ENCODE results near the gene NLRP3. TPM values are rescaled to one million over a fixed set of nuclear protein-coding genes. Genes with fewer than 3 reads are reported as not detected.
"Not testable (repeated sequence)": the region's sequence is repeated elsewhere in the genome, so short reads cannot be mapped to it uniquely, and the experiment has no call there.

Gene NLRP3
- total RNA-seq, 1 experiment from 2014 or later, result 10.3 TPM

DNA sequence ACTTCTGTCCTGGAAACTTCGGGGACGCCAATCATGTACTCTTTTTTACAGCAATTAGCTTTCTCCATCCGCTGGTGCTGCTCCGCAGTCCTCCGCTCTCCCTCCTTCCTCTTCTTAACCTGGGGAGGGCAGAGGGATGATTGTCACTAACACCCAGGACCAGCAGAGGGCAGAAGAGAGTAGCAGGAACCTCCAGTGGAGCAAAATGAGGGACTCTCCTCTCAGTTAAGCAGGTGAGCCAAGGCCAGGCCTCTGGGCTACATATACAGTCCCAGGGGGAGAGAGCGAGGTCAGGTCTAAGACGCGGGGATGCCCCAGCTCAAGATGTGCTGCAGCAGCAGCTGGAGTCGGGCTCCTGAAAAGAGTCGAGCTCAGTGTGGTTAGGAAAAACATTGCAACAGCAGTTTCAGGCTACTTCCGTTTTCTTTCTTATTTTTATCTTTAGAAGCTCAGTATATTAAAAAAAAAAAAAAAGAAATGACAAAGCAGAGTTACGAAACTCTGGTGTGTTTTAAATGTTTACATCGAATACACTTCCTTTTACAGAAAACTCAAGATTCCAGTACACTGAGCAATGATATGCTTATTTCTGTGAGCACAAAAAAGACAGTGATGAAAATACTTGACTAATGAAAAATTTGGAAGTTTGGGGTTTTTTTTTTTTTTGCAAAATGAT, 25.7 kb upstream of the NLRP3 start:
- peak; percentile 71 for DNase-seq (ENCODE audit: low read depth)

DNA sequence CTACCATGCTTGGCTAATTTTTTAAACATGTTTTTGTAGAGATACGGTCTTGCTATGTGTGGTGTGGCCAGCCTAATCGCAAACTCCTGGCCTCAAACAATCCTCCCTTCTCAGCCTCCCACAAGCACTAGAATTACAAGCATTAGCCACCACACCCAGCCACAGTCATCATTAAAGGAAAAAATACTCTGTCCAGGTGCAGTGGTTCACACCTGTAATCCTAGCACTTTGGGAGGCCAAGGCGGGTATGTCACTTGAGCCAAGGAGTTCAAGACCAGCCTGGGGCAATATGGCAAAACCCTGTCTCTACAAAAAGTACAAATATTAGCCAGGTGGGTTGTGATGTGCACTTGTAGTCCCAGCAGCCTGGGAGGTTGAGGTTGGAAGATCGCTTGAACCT, 25.0 kb upstream of the NLRP3 start:
- DNase-seq (ENCODE audit: low read depth), result no peak

DNA sequence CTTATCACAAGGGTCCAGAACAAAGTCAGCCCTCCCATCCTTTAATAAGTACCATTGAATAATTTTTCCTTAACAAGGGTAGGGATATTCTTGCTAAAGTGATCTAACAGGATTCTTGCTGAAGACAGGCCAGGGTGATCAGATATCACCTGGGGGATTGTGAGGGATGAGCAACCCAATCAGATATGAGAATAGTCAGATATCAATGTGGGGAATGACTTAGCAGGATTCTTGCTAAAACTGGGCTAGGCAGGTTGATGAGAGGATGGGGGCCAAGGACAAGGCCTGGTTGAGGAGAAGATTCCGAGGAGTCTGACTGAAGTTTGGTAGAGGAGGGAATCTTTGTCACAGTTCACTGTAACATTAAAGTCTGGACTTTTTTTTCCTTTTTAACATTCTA, 23.9 kb upstream of the NLRP3 start:
- no peak for DNase-seq (ENCODE audit: low read depth)

DNA sequence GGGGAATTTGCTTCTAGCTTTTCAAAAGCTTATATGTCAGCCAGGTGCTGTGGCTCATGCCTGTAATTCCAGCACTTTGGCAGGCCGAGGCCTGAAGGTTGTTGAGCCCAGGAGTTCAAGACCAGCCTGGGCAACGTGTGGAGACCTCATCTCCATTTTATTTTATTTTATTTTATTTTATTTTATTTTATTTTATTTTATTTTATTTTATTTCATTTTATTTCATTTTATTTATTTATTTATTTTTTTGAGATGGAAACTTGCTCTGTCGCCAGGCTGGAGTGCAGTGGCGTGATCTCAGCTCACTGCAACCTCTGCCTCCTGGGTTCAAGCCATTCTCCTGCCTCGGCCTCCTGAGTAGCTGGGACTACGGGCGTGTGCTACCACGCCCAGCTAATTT, 20.9 kb upstream of the NLRP3 start:
- DNase-seq (ENCODE audit: low read depth), result not testable (repeated sequence)

DNA sequence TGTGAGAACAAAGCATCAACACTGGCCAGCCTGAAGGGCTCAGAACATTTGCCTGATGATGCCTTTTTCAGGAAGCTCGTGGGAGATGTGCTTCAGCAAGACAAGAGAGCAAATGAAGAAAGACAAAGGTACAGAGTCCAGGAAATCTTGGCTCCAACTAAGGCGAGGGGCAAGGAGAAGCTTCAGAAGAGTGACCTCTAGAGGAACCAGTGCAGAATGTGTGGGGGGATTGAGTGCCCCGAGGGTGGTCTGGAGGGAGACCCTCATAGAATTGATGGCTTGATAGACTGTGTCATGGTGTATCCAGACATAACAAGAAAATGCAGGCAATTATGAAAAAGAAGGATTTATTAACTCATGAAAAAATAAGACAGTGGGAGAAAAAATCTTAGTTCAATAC, 15.3 kb upstream of the NLRP3 start:
- no peak for DNase-seq (ENCODE audit: low read depth)

DNA sequence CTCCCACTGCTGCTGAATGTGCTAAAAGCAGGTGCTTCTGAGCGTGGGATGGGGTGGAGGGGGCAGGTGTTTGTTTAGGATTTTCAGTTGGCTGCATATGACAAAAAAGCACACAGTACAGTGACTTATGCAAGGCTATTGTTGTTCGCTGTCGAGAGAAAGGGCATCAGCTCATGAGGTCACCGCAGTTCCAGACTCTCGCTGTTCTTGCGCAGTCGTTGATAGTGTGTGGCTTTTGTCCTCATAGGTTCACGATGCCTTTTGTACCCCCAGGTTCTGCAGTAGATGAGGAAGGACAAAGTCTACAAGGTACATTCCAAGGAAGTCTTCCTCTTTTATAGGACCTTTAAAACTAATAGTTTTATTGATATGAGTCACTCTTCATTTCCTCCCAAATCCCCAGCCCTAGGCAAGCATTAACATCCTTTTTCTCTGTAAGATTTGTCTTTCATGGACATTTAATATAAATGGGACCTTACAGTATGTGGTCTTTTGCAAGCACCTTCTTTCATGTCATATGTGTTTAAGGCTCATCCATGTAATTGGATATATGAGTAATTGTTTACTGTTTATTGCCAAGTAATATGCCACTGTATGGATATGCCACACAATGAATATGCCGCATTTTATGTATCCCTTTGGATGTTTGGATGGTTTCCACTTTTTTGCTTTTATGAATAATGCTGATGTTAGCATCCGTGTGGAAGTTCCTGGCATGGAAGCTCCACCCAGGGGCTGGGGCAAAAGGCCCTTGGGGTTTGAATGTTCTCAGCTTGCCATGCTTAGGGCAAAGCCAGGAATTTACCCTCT, 14.5 kb upstream of the NLRP3 start:
- peak; percentile 26 for DNase-seq (ENCODE audit: low read depth)

DNA sequence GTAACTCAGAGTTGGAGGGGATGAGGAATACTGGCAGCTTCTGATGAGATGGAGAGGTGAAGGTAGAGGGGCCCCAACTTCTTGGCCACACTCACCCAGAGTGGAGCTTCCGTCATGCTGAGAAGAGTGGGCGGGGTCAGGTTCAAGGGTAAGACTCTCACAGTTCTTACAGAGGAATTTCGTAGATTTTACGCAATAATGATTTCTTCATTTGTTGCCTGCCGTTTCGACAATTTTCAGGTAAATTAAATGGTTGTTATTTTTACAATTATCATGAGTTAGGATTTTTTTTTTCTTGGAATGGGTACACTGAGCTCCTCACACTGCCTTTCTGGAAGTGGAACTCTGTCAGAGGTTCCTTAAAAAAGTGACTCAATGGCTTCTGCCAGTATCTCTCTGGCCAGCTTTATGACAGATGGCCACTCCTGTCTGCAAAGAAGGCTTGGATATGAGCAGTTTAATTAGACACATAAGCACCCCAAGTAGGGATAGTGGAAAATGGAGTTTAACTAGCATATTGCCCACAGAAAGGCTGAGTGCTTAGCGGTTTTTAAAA, 13.8 kb upstream of the NLRP3 start:
- no peak for DNase-seq (ENCODE audit: low read depth)

DNA sequence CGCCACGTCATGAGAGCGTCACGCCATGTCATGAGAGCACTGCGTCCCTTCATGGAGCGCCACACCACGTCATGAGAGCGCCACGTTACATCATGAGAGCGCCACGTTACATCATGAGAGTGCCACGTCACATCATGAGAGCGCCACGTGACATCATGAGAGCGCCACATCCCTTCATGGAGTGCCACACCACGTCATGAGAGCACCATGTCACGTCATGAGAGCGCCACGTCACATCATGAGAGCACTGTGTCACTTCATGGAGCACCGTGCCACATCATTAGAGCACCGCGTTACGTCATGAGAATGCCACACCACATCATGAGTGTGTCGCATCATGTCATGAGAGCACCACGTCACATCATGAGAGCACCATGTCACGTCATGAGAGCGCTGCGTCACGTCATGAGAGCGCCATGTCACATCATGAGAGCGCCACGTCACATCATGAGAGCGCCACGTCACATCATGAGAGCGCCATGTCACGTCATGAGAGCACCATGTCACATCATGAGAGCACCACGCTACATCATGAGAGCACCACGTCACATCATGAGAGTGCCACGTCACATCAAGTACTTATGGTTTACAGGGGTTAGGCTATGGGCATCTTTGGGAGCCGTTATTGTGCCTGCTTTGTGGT, 9.8 kb upstream of the NLRP3 start:
- no peak for DNase-seq (ENCODE audit: low read depth)

DNA sequence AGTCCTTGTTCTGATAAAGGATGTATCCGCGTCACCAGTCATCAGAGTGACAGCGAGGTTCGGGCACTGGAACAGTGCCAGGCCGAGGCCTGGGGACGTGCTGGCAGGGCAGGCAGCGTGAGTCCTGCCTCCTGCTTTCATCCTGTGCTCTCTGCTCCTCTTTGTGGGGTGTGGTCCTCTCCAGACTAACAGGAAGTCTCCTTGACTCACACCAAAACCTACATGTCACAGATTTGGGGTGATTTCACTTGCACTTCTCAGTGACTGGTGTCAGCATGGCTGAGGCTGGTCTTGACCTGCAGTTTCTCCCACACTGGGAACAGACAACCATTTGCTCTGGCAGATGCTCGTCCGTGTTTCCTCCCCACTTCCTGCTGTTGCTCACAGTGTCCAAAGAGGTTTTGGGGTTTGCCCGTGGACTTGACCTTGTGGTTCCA, 8.8 kb upstream of the NLRP3 start:
- peak; percentile 42 for DNase-seq (ENCODE audit: low read depth)

DNA sequence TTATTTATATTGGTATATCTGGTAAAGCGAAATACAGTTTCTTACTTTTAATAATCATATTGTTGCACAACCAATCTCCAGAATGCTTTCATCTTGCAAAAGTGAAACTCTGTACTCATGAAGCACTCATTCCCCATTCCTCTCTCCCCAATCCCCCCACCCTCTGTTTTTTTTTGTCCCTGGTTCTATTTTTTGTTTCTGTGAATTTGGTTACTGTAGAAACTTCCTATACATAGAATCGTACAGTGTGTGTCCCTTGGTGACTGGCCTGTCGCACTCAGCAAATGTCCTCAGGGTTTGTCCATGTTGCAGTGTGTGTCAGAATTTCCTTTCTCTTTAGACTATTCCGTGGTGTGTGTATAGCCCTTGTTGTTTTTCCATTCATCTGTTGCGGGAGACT, 7.9 kb upstream of the NLRP3 start:
- no peak for DNase-seq (ENCODE audit: low read depth)

DNA sequence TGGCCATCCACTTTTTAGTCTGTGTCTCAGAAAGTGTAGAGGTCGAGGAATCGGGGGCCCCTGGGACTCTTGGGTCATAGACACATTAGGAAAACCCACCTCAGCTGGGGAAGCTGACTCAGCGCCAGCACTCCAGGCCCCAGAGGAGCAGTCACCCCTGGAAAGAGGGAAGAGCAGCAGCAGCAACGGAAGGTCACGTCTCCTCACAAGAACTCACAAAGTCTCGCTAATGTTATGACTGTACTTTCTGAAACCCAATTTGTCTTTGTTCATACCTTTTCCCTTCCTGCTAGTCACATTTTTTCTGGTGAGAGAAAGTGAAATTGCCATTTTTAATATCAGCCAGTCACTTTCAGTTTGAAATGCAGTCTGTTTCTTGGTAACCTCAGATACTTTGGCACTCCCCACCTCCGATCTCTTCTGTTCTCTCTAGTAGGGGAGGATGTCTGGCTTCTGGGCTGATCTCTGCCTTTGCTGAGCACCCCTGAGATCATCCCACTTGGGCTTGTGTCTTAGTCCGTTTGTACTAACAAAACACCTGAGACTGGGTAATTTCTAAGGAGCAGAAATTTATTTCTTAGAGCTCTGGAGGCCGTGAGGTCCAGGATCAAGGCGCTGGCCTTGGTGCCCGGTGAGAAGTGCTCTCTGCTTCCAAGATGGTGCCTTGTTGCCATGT, 6.0 kb upstream of the NLRP3 start:
- no peak for DNase-seq (ENCODE audit: low read depth)

DNA sequence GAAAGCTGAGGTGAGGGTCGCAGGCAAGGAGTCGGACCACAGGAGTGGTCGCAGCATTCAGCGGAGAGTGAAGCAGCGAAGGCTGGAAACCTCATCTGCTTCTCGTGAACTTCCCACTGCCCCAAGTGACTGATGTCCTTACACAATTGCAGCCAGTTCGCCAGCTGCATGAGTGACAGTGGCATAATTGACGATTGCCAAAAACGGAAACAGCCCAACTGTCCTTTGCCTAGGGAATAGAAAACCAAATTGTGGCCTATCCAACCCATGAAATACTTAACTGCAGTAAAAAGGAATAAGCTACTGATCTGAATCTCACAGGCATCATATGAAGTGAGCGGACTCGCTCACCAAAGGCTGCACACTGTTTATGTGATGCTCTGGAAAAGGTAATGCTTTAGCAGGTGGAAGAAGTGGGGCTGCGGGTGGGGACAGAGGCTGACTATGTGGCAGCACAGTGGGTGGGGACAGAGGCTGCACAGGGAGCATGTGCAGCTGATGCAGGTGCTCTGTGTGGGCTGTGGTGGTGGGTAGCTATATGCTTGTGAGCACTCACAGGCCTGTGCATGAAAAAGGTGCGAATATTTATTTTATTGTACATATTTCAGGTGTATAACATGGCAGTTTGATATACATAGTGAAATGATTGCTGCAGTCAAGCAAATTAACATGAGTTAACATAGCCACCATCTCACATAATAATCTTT, 4.2 kb upstream of the NLRP3 start:
- DNase-seq (ENCODE audit: low read depth), result no peak

DNA sequence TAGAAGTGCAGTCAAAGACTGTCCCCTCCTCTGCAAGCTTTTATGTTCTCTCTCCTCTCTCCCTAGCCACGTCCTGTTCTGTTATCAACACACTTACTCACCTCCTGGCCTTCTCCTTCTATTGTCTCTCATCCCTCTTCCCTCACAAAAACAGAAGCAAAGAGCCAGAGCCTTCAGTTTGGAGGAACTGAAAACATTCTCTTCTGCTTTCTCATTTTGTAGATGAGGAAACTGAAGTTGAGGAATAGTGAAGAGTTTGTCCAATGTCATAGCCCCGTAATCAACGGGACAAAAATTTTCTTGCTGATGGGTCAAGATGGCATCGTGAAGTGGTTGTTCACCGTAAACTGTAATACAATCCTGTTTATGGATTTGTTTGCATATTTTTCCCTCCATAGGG, 1.9 kb downstream of the NLRP3 start:
- no peak for DNase-seq (ENCODE audit: low read depth)

DNA sequence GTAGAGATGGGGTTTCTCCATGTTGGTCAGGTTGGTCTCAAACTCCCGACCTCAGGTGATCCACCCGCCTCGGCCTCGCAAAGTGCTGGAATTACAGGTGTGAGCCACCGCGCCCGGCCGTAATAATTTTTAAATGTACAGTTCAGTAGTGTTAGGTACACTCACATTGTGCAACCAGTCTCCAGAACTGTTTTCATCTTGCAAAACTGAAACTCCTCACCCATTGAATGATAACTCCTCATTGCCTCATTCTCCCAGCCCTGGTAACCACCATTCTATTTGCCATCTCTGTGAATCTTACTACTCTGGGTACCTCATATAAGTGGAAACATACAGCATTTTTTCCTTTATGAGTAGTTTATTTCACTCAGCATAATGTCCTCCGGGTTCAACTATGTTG, 3.4 kb downstream of the NLRP3 start:
- DNase-seq (ENCODE audit: low read depth), result no peak

DNA sequence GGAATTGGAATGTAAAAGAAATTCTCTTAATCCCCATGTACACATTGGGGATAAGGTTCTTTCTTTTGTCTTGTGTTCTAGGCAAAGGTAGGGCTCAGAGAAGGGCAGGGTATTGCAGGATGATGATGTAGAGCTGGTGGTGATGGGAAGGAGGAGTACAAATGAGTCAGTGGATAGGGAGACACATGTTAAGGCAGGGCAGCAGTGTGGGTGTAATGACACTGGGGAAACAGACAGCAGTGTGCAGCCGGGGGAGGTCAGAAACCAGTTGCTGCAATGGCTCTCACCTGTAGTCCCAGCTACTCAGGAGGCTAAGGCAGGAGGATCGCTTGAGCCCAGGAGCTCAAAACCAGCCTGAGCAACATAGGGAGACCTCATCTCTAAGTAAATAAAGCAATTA, 5.1 kb downstream of the NLRP3 start:
- DNase-seq (ENCODE audit: low read depth), result peak; percentile 18

DNA sequence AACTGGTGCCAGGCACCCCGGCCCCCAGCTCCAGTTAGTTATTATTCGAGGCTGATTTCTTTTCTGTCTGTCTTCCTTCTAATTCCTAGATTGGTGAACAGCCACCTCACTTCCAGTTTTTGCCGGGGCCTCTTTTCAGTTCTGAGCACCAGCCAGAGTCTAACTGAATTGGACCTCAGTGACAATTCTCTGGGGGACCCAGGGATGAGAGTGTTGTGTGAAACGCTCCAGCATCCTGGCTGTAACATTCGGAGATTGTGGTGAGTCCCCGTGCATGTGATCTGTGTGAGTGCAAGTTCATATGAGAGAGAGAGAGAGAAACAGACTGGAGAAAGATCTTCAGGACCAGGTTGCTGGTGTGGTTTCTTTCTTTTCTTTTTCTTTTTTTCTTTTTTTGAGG, 13.5 kb downstream of the NLRP3 start:
- no peak for DNase-seq (ENCODE audit: low read depth)

DNA sequence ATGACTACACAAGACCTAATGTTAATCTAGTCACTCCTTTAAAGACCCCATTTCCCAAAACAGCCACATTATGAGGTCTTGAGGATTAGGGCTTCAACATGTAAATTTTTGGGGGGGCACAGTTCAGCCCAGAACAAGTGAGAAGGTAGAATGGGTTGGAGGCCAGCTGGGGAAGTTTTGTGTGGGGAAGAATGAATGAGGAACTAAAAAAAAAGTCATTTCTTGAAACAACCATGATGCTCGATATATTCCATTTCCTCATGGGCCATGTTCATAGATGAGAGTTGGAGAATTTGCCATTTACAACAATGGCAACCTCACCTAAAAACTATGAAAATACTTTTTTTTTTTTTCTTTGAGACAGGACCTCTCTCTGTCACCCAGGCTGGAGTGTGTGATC, 14.5 kb downstream of the NLRP3 start:
- no peak for DNase-seq (ENCODE audit: low read depth)

DNA sequence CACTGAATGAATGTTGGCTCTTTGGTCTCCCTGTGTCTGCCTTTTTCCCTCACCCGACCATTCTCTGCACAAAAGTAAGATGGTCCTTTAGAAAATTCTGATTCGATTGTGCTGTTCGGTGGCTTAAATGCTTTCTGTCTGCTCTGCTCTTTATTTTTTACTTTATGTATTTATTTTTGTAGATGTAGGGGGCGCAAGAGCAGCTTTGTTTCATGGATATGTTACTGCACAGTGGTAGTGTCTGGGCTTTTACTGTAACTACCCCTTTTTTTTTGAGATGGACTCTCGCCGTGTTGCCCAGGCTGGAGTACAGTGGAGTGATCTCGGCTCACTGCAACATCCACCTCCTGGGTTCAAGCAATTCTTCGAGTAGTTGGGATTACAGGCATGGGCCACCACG, 15.7 kb downstream of the NLRP3 start:
- DNase-seq (ENCODE audit: low read depth), result no peak

DNA sequence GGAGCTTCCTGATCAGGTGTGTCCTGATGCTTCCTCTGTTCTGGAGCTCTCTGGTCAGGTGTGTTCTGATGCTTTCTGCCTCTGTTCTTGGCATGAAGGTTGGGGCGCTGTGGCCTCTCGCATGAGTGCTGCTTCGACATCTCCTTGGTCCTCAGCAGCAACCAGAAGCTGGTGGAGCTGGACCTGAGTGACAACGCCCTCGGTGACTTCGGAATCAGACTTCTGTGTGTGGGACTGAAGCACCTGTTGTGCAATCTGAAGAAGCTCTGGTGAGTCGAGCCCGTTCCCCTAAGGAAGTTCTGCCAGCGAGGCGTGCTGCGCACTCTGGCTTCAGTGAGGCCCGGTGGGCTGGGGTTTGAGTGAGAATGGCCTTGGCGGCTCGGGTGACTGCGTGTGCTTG, 18.0 kb downstream of the NLRP3 start:
- no peak for DNase-seq (ENCODE audit: low read depth)

DNA sequence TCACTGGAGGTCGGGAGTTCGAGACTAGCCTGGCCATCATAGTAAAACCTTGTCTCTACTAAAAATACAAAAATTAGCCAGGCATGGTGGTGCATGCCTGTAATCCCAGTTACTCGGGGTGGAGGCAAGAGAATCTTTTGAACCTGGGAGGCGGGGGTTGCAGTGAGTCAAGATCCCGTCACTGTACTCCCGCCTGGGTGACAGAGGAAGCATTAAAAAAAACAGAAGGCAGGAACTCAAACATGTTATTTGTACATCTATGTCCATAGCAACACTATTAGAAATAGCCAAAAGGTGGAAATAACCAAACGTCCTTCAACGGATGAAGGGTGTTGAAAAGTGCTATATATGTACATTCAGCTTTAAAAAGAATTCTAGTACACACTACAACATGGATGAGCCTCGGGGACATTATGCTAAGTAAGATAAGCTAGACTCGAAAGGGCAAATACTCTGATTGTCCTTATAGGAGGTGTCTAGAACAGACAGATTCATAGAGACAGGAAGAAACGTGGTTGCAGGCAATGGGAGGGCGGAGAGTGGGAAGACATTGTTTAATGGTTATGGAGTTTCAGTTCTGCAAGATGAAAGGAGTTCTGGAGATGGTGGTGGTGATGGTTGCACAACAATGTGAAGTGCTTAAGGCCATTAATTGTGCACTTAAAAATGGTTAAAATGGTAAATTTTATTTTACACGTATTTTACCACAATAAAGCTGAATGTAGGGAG, 19.2 kb downstream of the NLRP3 start:
- no peak for DNase-seq (ENCODE audit: low read depth)

Measured in HT1080 (cell line).